H1 (cell line): ENCODE data around the gene UBE2H. TPM values are rescaled to one million over a fixed set of nuclear protein-coding genes. Genes with fewer than 3 reads are reported as not detected.

Experiments
- CTCF ChIA-PET: fragments of 300-600 bp; sonication (Branson Sonifier 250); formaldehyde crosslinking; loops from one replicate; lab custom pipeline; 2021; ENCODE audit not compliant: partially characterized antibody; lab: Charles Lee
- POLR2A ChIA-PET: fragments of 300-600 bp; sonication (Branson Sonifier 250); formaldehyde crosslinking; loops from one replicate; lab custom pipeline; 2021; ENCODE audit warnings: inconsistent platforms; ENCODE audit not compliant: partially characterized antibody; lab: Charles Lee
- DNase-seq, 2 experiments: peaks; one replicate each; pipeline versions ENCODE4 v3.0.0 to v3.0.0-alpha.2; 2010 to 2022; ENCODE audit warnings: low spot score in 2 of 2, low read depth in 1 of 2, mixed read lengths in 1 of 2
- FAIRE-seq: peaks from 2 replicates; lab custom pipeline; 2011; peaks lifted over from hg19 to GRCh38; lab: Jason Lieb, UNC
- H2AFZ ChIP-seq: 2 replicates; pipeline ENCODE4 v1.8.1; 2012; ENCODE audit warnings: low read length, inconsistent platforms
- H2AK5ac ChIP-seq: 2 replicates; pipeline ENCODE4 v1.6.1; 2013; ENCODE audit warnings: low read depth, low read length
- H2BK120ac ChIP-seq: replicated peaks from 2 replicates; pipeline ENCODE3; 2013; ENCODE audit warnings: low read depth, low read length, inconsistent platforms
- H2BK12ac ChIP-seq: 2 replicates; pipeline ENCODE4 v1.6.1; 2013; ENCODE audit warnings: low read depth, low read length
- H2BK15ac ChIP-seq: 2 replicates; pipeline ENCODE4 v1.6.1; 2013; ENCODE audit warnings: low read length
- H2BK20ac ChIP-seq: 2 replicates; pipeline ENCODE4 v1.6.1; 2013; ENCODE audit warnings: low read length
- H2BK5ac ChIP-seq: 2 replicates; pipeline ENCODE4 v1.6.1; 2013; ENCODE audit warnings: low read depth, low read length
- H3K14ac ChIP-seq: 2 replicates; pipeline ENCODE4 v1.6.1; 2013; ENCODE audit warnings: inconsistent platforms; ENCODE audit not compliant: insufficient read length
- H3K18ac ChIP-seq: 2 replicates; pipeline ENCODE4 v1.6.1; 2013; ENCODE audit warnings: low read length; ENCODE audit errors: extremely low read depth
- H3K23ac ChIP-seq: 2 replicates; pipeline ENCODE4 v1.6.1; 2013; ENCODE audit warnings: inconsistent platforms; ENCODE audit not compliant: insufficient read length
- H3K23me2 ChIP-seq: 2 replicates; pipeline ENCODE4 v1.6.1; 2013; ENCODE audit warnings: low read depth, low read length
- H3K27ac ChIP-seq: 2 replicates; pipeline ENCODE4 v1.6.1; 2011; ENCODE audit warnings: low read depth, low read length, inconsistent platforms
- H3K27me3 ChIP-seq, 4 experiments: replicated peaks in 1 of 4; 1 replicate in 1 of 4; 2 replicates in 3 of 4; pipeline versions ENCODE4 v1.6.1 to v1.8.1; 2011 to 2013; ENCODE audit warnings: low read length in 3 of 4, mild to moderate bottlenecking in 3 of 4, inconsistent platforms in 2 of 4, mixed read lengths in 2 of 4, moderate library complexity in 1 of 4; ENCODE audit not compliant: control insufficient read depth in 3 of 4, insufficient read depth in 3 of 4; ENCODE audit errors: extremely low read depth in 1 of 4
- H3K36me3 ChIP-seq, 4 experiments: 2 replicates each; pipeline versions ENCODE4 v1.6.1 to v1.8.1; 2011 to 2013; ENCODE audit warnings: mild to moderate bottlenecking in 4 of 4, low read length in 3 of 4, moderate library complexity in 2 of 4, control low read depth in 1 of 4, inconsistent platforms in 1 of 4; ENCODE audit not compliant: insufficient read depth in 4 of 4, control insufficient read depth in 2 of 4
- H3K4ac ChIP-seq: replicated peaks from 2 replicates; pipeline ENCODE3; 2013; ENCODE audit warnings: low read length, low read depth, mixed read lengths, inconsistent platforms; ENCODE audit not compliant: insufficient read length
- H3K4me1 ChIP-seq, 4 experiments: replicated peaks in 1 of 4; 1 replicate in 1 of 4; 2 replicates in 3 of 4; pipeline versions ENCODE4 v1.6.1 to v1.8.1; 2011 to 2013; ENCODE audit warnings: low read length in 3 of 4, inconsistent platforms in 2 of 4, mixed read lengths in 1 of 4; ENCODE audit not compliant: insufficient read depth in 4 of 4, control insufficient read depth in 3 of 4
- H3K4me2 ChIP-seq, 2 experiments: 2 replicates each; pipeline versions ENCODE4 v1.6.1 to v1.8.1; 2011 to 2013; ENCODE audit warnings: low read depth in 2 of 2, low read length in 2 of 2, control low read depth in 1 of 2, inconsistent platforms in 1 of 2, mild to moderate bottlenecking in 1 of 2; ENCODE audit not compliant: insufficient read depth in 1 of 2
- H3K4me3 ChIP-seq, 4 experiments: fragments of 200-600, 300-600 bp in 1 of 4; sonication (generic), shearing (Covaris generic), sonication (Bioruptor Twin) in 1 of 4; 2 replicates each; pipeline versions ENCODE4 v1.5.1 to v1.8.1; 2011 to 2016; ENCODE audit warnings: low read length in 4 of 4, low read depth in 3 of 4, control low read depth in 2 of 4, inconsistent platforms in 2 of 4, mild to moderate bottlenecking in 2 of 4, mixed read lengths in 1 of 4, moderate library complexity in 1 of 4; ENCODE audit not compliant: insufficient read depth in 2 of 4; ENCODE audit errors: extremely low read depth in 1 of 4
- H3K56ac ChIP-seq: replicated peaks from 2 replicates; pipeline ENCODE3; 2013; ENCODE audit warnings: low read depth, mild to moderate bottlenecking, mixed read lengths, low read length, inconsistent platforms; ENCODE audit not compliant: insufficient read length
- H3K79me1 ChIP-seq: 2 replicates; pipeline ENCODE4 v1.6.1; 2013; ENCODE audit warnings: low read depth, low read length, control low read depth
- H3K79me2 ChIP-seq, 2 experiments: 2 replicates each; pipeline versions ENCODE4 v1.6.1 to v1.8.1; 2012 to 2013; ENCODE audit warnings: low read length in 2 of 2, mild to moderate bottlenecking in 2 of 2, inconsistent platforms in 1 of 2; ENCODE audit not compliant: insufficient read depth in 2 of 2, control insufficient read depth in 1 of 2
- H3K9ac ChIP-seq, 4 experiments: replicated peaks in 1 of 4; 1 replicate in 1 of 4; 2 replicates in 3 of 4; pipeline versions ENCODE4 v1.6.1 to v1.8.1; 2011 to 2013; ENCODE audit warnings: low read depth in 3 of 4, low read length in 3 of 4, control low read depth in 2 of 4, mild to moderate bottlenecking in 2 of 4, moderate library complexity in 2 of 4, inconsistent platforms in 1 of 4; ENCODE audit errors: extremely low read depth in 1 of 4
- H3K9me3 ChIP-seq, 2 experiments: 2 replicates each; pipeline versions ENCODE4 v1.6.1 to v1.8.1; 2012 to 2013; ENCODE audit warnings: mild to moderate bottlenecking in 2 of 2, moderate library complexity in 2 of 2, control low read depth in 1 of 2, inconsistent platforms in 1 of 2, low read depth in 1 of 2, low read length in 1 of 2, mixed read lengths in 1 of 2; ENCODE audit not compliant: insufficient read depth in 2 of 2
- H4K20me1 ChIP-seq, 2 experiments: replicated peaks in 1 of 2; 2 replicates each; pipeline versions ENCODE3 to v1.8.1; 2011 to 2013; ENCODE audit warnings: inconsistent platforms in 2 of 2, low read length in 2 of 2, mild to moderate bottlenecking in 1 of 2; ENCODE audit not compliant: insufficient read depth in 2 of 2, control insufficient read depth in 1 of 2
- H4K5ac ChIP-seq: 2 replicates; pipeline ENCODE4 v1.6.1; 2013; ENCODE audit warnings: low read length, low read depth, mixed read lengths, inconsistent platforms; ENCODE audit not compliant: insufficient read length
- H4K8ac ChIP-seq: 2 replicates; pipeline ENCODE4 v1.8.0; 2013; ENCODE audit warnings: mild to moderate bottlenecking, moderate library complexity, low read length, inconsistent platforms; ENCODE audit not compliant: insufficient read depth; ENCODE audit errors: extremely low read depth
- H4K91ac ChIP-seq: replicated peaks from 2 replicates; pipeline ENCODE3; 2013; ENCODE audit warnings: low read length, mixed read lengths, inconsistent platforms; ENCODE audit not compliant: insufficient read length
- WGBS, 2 experiments: shearing (Covaris generic) in 1 of 2; methylation state at CpG; one replicate each; pipeline versions ENCODE4 v1.1.6 to v1.1.7; 2013 to 2015; ENCODE audit warnings: low lambda C conversion rate in 2 of 2, mixed read lengths in 2 of 2, inconsistent platforms in 1 of 2, low coverage in 1 of 2, missing lambda C conversion rate in 1 of 2; ENCODE audit not compliant: insufficient replicate concordance in 2 of 2, insufficient coverage in 1 of 2, insufficient read length in 1 of 2; ENCODE audit errors: extremely low coverage in 1 of 2, missing lambda C conversion rate in 1 of 2; 5-methylcytosine and 5-hydroxymethylcytosine counted together
- polyA plus RNA-seq, 7 experiments: library from polyadenylated mRNA; depleted of rRNA in 3 of 7; stranded (reverse) in 5 of 7; unstranded in 2 of 7; fragments of >200 nt in 5 of 7; fragments of 200-250 nt in 2 of 7; gene quantifications; 1 replicate in 5 of 7; 2 replicates in 1 of 7; 4 replicates in 1 of 7; pipeline versions ENCODE4 v1.2.1 to v1.2.3, GENCODE V29; 2011 to 2013; ENCODE audit warnings: missing spikeins in 2 of 7, mixed read lengths in 2 of 7
- total RNA-seq: library from RNA; stranded (reverse); fragmentation: NEBNext Ultra II Directional; extraction: Animal tissue kit (Norgen Biotek cat#: 25700); gene quantifications from 2 replicates; pipeline ENCODE4 v1.2.1, GENCODE V29; 2021

Gene UBE2H
- total and polyA plus RNA-seq, 2 of the 8 experiments (the other 6 are each of a cell fraction or from before 2014, with no cell fraction given) = 30.6 to 62.2 TPM

GRCh38 chr7:129782818-129783583 lies 169.8 kb downstream of the UBE2H start:
- no peak overlapping the region for H3K27ac ChIP-seq
- H3K4me1 ChIP-seq = peaks cover 6 to 51% (median 33%) of the 10 kb centered on the region in 4 experiments
- no peak overlapping the region for H4K91ac ChIP-seq
- peak overlapping the region; percentile 55 to 76 (median 61); a peak in 6 of 8 replicates for H3K4me3 ChIP-seq
- H3K9me3 ChIP-seq = no peaks in the 10 kb centered on the region
- H2BK15ac ChIP-seq = peak overlapping the region; percentile 51; the same call in 1 of the 2 replicates
- WGBS, 2 experiments = 7% methylated on average over 40 of the region's 42 CpGs; no CpG with 5 or more reads in 1 of the 2 experiments
- 0 out of 2 replicates have a peak overlapping the region, but pooled peaks have one; percentile 2 for H2BK5ac ChIP-seq
- peaks cover 0 to 8% (median 0%) of the 10 kb centered on the region in 4 experiments; a peak in 2 of 8 replicates for H3K36me3 ChIP-seq
- peak overlapping the region; percentile 11 for H3K18ac ChIP-seq
- no peak overlapping the region for H3K4ac ChIP-seq
- FAIRE-seq (no peak), DNase-seq (no peak)
- H4K5ac ChIP-seq = no peak overlapping the region
- H2AFZ ChIP-seq = no peak overlapping the region
- peaks cover 3% of the 10 kb centered on the region; the same call in 1 of the 2 replicates for H3K79me1 ChIP-seq
- POLR2A ChIA-PET = interaction anchor here (0.6 to 5.9 kb wide), 9 partner anchors 10 to 98 kb away, joined by 3 to 33 read pairs (median 3); no protein-coding TSS in a partner anchor
- H3K79me2 ChIP-seq = no peaks in the 10 kb centered on the region; a peak in 1 of 4 replicates
- peaks cover 65 to 85% (median 84%) of the 10 kb centered on the region in 4 experiments for H3K27me3 ChIP-seq
- peaks cover 22 to 31% of the 10 kb centered on the region in 2 experiments for H4K20me1 ChIP-seq
- peak overlapping the region; percentile 82 to 99 for H3K4me2 ChIP-seq
- CTCF ChIA-PET = interaction anchor here (2.6 kb wide), 1 partner anchor 42 kb away, joined by 10 read pairs; no protein-coding TSS in a partner anchor
- H2BK12ac ChIP-seq = peak overlapping the region; percentile 87; the same call in 1 of the 2 replicates
- H2AK5ac ChIP-seq = no peak overlapping the region
- no peak overlapping the region for H3K23ac ChIP-seq
- H2BK20ac ChIP-seq = peak overlapping the region; percentile 76; the same call in 1 of the 2 replicates
- no peak overlapping the region for H2BK120ac ChIP-seq
- H3K9ac ChIP-seq = no peak overlapping the region
- peaks cover 24% of the 10 kb centered on the region; the same call in 1 of the 2 replicates for H3K23me2 ChIP-seq
- no peak overlapping the region for H4K8ac ChIP-seq
- no peak overlapping the region for H3K56ac ChIP-seq
- H3K14ac ChIP-seq = no peak overlapping the region
